GM18870 (cell line): ENCODE results near the gene ARL6IP5.

Experiments
- ATAC-seq: cut with Tn5 transposase; IDR thresholded peaks from one replicate; pipeline ENCODE4 v1.9.1; 2021; ENCODE audit warnings: moderate library complexity; ENCODE audit not compliant: unreplicated experiment

ARL6IP5 gene

DNA sequence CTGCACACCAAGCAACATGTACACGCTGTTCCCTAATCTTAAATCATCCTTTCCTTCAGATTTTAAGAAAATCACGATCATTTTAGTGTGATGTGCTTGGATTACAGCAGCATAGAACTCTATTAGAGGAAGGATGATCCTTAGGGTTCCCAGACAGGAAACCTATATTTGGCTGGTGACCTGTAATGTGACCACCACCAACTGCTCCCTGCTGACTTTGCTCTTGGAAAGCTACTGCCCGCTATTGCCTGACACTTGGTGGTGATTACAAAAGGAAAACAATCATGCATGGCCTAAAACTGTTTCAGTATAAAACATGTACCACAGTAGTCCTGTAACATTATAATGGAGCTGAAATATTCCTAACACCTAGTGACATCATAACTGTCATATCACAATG, 64.8 kb downstream of the ARL6IP5 start:
- no peak for ATAC-seq
